ENCODE measurements around the gene RNU7-1.

GRCh38 chr12:6977653-6978052 lies 34.0 kb downstream of the RNU7-1 start:
- TF ChIP-seq POLR2A (IDR thresholded peaks at IDR 0.05; ENCODE audit: low read length) (no peak), MAX (IDR thresholded peaks at IDR 0.05) (no peak), CTCF (IDR thresholded peaks at IDR 0.05) (no peak), JUNB (IDR thresholded peaks at IDR 0.05) (no peak)

Measured in A549 (cell line).